HG03095 (cell line): ENCODE data around the gene NCKIPSD.

ENCODE experiments used
- ATAC-seq: cut with Tn5 transposase; IDR thresholded peaks from one replicate; pipeline ENCODE4 v1.9.1; 2021; ENCODE audit warnings: moderate library complexity; ENCODE audit not compliant: unreplicated experiment

Gene NCKIPSD

GRCh38 chr3:48697952-48698351 is 12.2 kb upstream of the NCKIPSD start:
- ATAC-seq: no peak

DNA sequence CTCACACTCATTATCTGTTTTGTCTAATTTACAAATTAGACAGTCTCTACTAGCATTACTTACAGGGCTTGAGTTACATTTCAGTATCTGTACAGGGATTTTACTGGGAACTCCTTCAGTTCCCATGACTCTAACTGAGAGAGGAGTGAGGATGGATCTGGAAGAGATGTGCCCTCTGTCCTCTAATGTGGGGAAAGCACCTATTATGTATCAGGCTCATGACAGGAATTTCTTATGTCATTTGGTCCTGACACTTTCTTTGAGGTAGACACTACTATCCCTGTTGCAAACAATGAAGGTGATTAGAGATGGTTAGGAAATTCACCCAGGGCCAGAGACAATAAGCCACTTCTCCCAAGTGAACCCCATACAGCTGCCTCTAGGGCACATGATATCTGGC is 10.9 kb upstream of the NCKIPSD start:
- ATAC-seq: no peak

GRCh38 chr3:48696156-48696555 is 10.4 kb upstream of the NCKIPSD start:
- no peak for ATAC-seq

- ATAC-seq: no peak
Measured at GRCh38 chr3:48695393-48695753, 9.7 kb upstream of the NCKIPSD start.

DNA sequence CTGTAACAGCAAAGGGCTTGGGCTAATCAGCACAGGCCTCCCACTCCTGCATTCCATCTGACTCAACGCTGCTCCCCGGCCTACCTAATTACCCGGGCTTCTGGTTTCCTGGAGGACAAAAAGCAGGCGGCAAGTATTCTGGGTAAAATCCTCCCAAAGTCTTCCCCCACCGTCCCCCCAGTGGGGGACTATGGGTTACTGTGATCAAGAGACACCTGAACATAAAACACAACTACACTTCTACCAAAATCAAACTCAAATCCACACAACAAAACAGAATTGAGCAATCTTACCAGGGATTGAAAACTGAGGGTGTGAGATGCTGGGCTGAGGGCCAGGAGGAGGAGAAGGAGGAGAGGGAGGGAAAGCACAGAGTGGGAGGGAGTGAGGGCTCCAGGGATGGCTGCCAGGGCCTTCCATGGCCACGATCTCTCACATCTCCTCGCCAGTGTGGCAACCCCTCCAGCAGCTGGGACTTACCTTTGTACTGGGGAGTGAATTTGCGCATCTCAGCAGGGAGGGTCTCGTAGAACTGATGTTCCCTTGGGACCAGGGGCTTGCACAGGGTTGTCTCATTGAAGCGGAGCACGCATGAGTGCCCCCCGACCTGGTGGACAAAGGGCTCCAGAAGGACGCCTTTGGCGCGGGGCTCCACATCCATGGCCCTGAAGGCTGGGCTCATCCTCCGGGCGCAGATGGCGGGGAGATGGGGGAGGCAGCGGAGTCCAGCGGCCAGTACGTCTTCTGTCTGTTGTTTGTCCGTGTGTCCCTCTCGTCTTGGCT is 9.1 kb upstream of the NCKIPSD start:
- ATAC-seq: no peak

- no peak for ATAC-seq
Measured at GRCh38 chr3:48693826-48694225, 8.1 kb upstream of the NCKIPSD start.

GRCh38 chr3:48692551-48692950 is 6.8 kb upstream of the NCKIPSD start:
- no peak for ATAC-seq

DNA sequence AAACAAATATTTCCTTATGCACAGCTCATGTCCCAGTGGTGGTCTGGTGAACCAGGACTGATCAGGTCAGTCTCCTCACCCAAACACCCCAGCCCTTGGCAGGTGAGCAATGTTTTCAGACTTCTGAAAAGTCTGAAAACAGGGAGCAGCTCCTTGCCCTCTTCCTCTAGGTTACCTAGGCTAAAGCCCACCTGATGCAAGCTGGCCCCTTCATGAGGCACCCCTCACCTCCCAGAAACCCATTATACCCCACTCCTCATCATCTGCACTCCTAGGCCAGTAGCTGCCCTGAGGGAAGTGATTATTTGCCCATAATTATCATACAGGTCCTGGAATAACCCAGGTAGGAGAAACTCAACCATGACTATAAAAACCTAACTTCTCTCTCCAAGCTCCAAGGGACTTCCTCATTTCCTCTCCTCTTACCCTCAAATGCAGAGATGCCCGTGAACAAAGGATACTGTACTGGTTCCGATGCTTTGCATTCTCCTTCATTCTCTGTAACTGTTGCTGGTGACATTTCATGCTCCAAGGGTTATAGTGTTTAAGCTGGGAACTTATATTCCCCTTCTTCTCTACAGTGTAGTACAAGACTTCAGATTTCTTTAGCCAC is 5.2 kb upstream of the NCKIPSD start:
- no peak for ATAC-seq

DNA sequence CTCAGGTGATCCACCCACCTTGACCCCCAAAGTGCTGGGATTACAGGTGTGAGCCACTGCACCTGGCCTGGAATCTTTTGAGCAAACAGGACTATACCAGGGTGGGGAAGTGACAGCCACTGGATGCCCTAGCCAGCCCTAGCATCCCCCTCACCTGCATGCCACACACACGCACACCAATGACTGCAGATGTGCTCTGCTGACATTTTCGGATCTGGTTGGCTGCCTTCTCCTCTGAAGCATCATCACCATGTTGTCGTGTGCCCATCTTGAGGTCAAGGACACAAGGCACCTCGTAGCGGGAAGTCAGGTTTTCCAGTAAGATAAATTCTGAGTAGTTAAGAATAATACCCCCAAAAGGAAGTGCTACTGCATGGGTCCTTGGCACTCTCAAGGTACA is 3.7 kb upstream of the NCKIPSD start:
- no peak for ATAC-seq

- no peak for ATAC-seq
Measured at GRCh38 chr3:48688737-48689075, 3.0 kb upstream of the NCKIPSD start.

GRCh38 chr3:48688032-48688736 is 2.5 kb upstream of the NCKIPSD start:
- ATAC-seq: no peak

DNA sequence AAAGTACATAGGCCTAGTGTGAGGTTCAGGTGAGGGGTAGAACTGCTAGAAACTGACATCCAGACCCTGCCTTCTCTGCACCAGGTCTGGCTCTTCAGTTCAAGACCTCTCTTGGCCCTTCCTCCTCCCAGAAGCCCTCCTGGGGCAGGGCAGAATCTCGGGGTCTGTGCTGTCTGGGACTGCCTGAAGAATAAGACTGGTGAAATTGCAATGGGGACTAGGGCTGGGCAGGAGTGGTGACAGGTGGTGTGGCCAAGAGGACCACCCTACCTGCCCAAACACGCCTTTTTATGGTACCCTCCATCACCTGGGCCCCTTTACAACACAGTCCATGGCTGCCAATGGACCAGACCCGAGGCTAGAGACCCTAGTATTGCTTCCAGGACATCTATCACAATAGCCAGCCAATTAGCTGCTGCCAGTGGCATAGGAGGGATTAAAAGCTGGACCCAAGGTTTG is 1.5 kb upstream of the NCKIPSD start:
- no peak for ATAC-seq

DNA sequence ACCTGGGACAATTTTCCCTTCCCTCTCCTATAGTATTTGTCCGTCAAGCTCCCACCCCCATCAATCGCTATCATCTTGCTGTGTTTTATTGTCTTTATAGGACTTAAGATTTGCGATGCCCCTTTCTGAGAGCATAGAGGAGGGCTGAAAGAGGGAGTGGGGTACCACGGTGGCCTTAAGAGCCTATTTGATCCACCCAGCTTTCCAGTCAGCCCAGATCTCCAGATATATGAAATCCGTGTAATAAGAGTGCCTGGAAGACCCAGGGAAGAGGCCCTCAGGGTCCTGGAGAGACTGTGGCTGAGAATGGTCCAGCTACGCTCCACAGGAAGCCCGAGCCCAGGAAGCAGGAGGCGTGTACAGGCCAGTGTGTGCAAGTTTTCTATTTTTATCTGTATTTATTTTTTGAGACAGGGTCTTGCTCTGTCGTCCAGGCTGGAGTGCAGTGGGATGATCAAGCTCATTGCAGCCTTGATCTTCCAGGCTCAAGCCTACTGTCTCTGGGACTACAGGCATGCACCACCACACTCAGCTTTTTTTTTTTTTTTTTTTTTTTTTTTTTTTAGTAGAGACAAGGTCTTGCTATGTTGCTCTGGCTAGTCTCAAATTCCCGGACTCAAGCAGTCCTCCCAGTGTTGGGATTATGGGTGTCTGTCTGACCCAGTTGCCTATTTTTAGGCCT is 964 bp upstream of the NCKIPSD start:
- ATAC-seq: no peak

DNA sequence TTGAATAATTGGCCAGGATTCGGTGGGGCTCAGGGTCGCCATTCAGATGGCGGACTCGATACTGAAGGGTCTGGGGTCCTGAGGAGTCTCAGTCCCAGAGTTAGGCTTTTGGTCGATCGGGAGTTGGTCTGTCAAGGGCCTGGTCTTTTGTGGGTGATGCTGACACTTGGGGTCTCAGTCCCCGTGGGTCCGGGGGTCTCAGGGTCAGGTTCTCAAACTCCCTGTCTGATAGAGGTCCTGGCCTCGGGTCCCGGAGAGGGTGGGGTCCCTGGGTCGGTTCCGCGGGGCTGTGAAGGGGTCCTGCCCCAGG is 467 bp downstream of the NCKIPSD start:
- ATAC-seq: no peak

GRCh38 chr3:48684480-48685143 is 1.1 kb downstream of the NCKIPSD start:
- ATAC-seq: no peak

DNA sequence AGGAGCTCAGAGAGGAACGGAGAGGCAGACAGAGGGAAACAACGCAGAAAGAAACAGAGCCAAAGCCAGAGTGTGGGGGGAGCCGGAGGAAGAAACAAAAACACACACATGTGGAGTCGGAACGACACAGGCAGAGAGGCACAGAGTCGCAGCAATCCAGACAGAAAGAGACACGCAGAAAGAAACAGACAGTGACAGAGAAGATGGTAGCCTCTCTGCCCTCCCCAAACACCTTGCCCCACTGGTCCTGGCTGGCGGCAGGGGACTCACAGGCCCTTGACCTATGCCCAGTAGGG is 1.7 kb downstream of the NCKIPSD start:
- no peak for ATAC-seq

GRCh38 chr3:48682786-48683185 is 2.9 kb downstream of the NCKIPSD start:
- no peak for ATAC-seq

DNA sequence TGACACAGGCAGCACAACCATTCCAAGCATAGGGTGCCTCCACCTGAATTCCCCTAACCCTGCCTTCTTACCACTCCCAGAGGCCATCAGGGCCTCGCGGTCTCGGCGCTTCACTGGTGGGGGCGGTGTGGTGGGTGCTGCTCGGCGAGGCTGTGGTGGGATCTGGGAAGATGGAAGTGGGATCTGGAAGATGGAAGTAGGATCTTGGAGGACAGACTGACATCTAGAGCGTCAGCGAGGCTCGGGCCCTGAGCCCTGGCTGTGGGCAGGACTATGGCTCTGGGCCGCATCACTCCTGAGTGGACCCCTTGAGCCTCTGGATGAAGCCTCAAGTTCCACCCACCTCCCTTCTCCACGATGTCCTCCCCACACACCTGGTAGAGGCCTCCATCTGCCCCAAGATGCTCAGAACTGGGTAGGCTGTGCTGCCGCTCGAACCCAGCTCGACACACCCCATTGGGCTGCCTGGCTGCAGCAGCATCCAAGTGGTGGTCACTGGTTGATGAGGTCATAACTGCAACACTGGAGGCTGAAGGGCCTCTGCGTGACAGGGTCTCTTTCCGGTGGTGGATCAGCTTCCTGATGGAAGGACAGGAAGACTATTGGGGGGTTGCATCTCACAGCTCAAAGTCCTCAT is 3.6 kb downstream of the NCKIPSD start:
- no peak for ATAC-seq

DNA sequence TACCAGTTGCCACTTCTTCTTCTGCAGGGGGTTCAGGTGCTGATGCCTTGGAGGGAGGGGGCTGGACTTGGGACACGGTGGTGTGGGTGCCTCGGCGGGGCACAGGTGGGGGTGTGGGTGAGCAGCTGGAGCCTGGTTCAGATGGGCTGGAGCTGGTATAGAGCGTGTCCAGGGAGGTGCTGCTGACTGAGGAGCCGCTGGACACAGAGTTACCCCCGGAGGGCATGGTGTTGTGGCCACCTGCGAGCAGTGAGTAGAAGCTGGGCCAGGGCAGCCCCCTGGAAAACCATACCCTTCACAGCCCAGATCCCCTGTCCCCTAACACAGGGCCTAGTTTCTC is 4.2 kb downstream of the NCKIPSD start:
- no peak for ATAC-seq

- no peak for ATAC-seq
Measured at GRCh38 chr3:48680811-48681540, 4.7 kb downstream of the NCKIPSD start.
